OCI-LY7 (cell line): ENCODE measurements around the gene CHST13. TPM values are rescaled to one million over a fixed set of nuclear protein-coding genes. Genes with fewer than 3 reads are reported as not detected.

Source experiments
- BruUV-seq: library from RNA; stranded (reverse); fragments of 400-500 nt; replicated peaks from 2 replicates; lab custom pipeline; 2021; lab: Mats Ljungman, UMichigan
- CTCF ChIA-PET: fragments of 300-600 bp; sonication (Branson Sonifier 250); formaldehyde crosslinking; loops from one replicate; lab custom pipeline; 2022; ENCODE audit warnings: antibody characterized with exemption; ENCODE audit not compliant: unreplicated experiment; lab: Charles Lee
- POLR2A ChIA-PET: fragments of 300-600 bp; sonication (Branson Sonifier 250); formaldehyde crosslinking; loops from one replicate; lab custom pipeline; 2022; ENCODE audit warnings: antibody characterized with exemption; lab: Charles Lee
- DNase-seq: peaks from one replicate; pipeline ENCODE4 v3.0.0-alpha.2; 2015; ENCODE audit warnings: low spot score
- H2AFZ ChIP-seq: fragments of 200-600 bp; sonication (generic), shearing (Covaris generic); 2 replicates; pipeline ENCODE4 v1.6.1; 2014; ENCODE audit warnings: mild to moderate bottlenecking, antibody characterized with exemption, low read length, moderate library complexity
- H3K27ac ChIP-seq: fragments of 200-600 bp; sonication (generic); 2 replicates; pipeline ENCODE4 v1.5.1; 2014; ENCODE audit warnings: mixed run types, low read depth, mild to moderate bottlenecking, moderate library complexity, low read length, inconsistent platforms; ENCODE audit not compliant: poor library complexity, severe bottlenecking
- H3K36me3 ChIP-seq: fragments of 200-600 bp; sonication (generic); 2 replicates; pipeline ENCODE4 v1.6.1; 2014; ENCODE audit warnings: mild to moderate bottlenecking, antibody characterized with exemption, low read length, moderate library complexity, mixed read lengths; ENCODE audit not compliant: insufficient read depth
- H3K4me1 ChIP-seq: fragments of 200-600 bp; sonication (generic); 2 replicates; pipeline ENCODE4 v1.5.1; 2014; ENCODE audit warnings: mild to moderate bottlenecking, low read length; ENCODE audit not compliant: insufficient read depth, poor library complexity, severe bottlenecking
- H3K4me2 ChIP-seq: fragments of 200-600 bp; sonication (generic); 2 replicates; pipeline ENCODE4 v1.6.1; 2014; ENCODE audit warnings: mild to moderate bottlenecking, low read length
- H3K4me3 ChIP-seq: fragments of 200-600 bp; sonication (generic); 2 replicates; pipeline ENCODE4 v1.5.1; 2014; ENCODE audit warnings: mild to moderate bottlenecking, low read depth, low read length; ENCODE audit not compliant: poor library complexity, severe bottlenecking
- H3K79me2 ChIP-seq: fragments of 200-600 bp; sonication (generic); 2 replicates; pipeline ENCODE4 v1.6.1; 2016; ENCODE audit warnings: low read depth, mild to moderate bottlenecking, low read length, moderate library complexity, mixed read lengths; ENCODE audit not compliant: insufficient read depth
- H3K9me2 ChIP-seq: fragments of 200-600 bp; sonication (generic); 2 replicates; pipeline ENCODE4 v1.6.1; 2016; ENCODE audit warnings: mild to moderate bottlenecking, low read length, mixed read lengths; ENCODE audit not compliant: insufficient read depth
- H3K9me3 ChIP-seq: fragments of 200-600 bp; sonication (generic); 2 replicates; pipeline ENCODE4 v1.6.1; 2014; ENCODE audit warnings: mild to moderate bottlenecking, mixed run types, low read length, mixed read lengths
- H4K20me1 ChIP-seq: fragments of 200-600 bp; sonication (generic); 2 replicates; pipeline ENCODE4 v1.6.1; 2014; ENCODE audit warnings: mild to moderate bottlenecking, antibody characterized with exemption, low read length, moderate library complexity, mixed read lengths; ENCODE audit not compliant: insufficient read depth
- EZH2phosphoT487 ChIP-seq: fragments of 200-600 bp; sonication (generic); IDR thresholded peaks from 2 replicates; pipeline ENCODE4 v1.6.1; 2018; ENCODE audit warnings: low read depth, borderline replicate concordance, mild to moderate bottlenecking, mixed run types, antibody characterized with exemption, low read length, moderate library complexity, mixed read lengths
- intact Hi-C: fragments of 100-400 bp; cut with micrococcal nuclease; formaldehyde crosslinking; loops from one replicate; pipeline ENCODE4 v1.10.0; 2022; ENCODE audit not compliant: unreplicated experiment
- total RNA-seq, 2 experiments: library from RNA; depleted of rRNA in 1 of 2; stranded (reverse); fragments of >200 nt in 1 of 2; shearing (Covaris generic) in 1 of 2; gene quantifications; 2 replicates each; pipeline ENCODE4 v1.2.3, GENCODE V29; 2014 to 2022
- TF ChIP-seq, protein P1 (sequence below): fragments of 200-600 bp; sonication (generic); conservative IDR thresholded peaks from 2 replicates; pipeline ENCODE4 v1.5.1; 2014; ENCODE audit warnings: mild to moderate bottlenecking, antibody characterized with exemption, low read length, moderate library complexity, mixed read lengths

CHST13 gene
- total RNA-seq, 2 experiments from 2014 or later = not detected

DNA sequence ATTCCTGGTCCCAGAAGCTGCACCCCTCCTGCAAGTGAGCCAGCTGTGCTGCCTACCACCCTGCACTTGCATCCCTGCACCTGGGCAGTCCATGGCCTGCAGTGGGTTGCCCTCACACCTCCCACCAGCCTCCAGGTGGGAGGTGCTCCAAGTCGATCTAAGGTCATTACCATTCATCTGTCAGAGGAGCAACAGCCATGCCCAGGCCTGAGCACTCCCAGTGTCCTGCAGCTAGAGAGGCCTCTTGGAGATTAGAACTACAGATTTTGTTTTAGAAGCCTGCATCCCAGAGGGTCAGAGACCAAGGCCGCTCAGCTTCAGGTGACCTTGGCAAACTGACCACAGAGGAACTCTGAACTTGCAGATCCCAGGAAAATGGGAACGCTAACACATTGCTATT lies 39.3 kb upstream of the CHST13 start:
- ChIA-PET POLR2A (interaction anchor here (0.6 kb wide), 1 partner anchor 14 kb away, joined by 3 read pairs; no protein-coding TSS in a partner anchor), CTCF (no interaction called here)
- peaks cover 10% of the 10 kb centered on the region for H3K4me1 ChIP-seq
- H3K27ac ChIP-seq = no peak overlapping the region
- H2AFZ ChIP-seq = no peak overlapping the region
- intact Hi-C loops = no loop called here
- DNase-seq = no peak
- no peaks in the 10 kb centered on the region for H3K9me2 ChIP-seq
- no peak overlapping the region for H3K4me2 ChIP-seq
- no peaks in the 10 kb centered on the region for H3K9me3 ChIP-seq
- no peak overlapping the region for H3K4me3 ChIP-seq
- BruUV-seq = no TSS peak
- TF ChIP-seq, protein P1, sequence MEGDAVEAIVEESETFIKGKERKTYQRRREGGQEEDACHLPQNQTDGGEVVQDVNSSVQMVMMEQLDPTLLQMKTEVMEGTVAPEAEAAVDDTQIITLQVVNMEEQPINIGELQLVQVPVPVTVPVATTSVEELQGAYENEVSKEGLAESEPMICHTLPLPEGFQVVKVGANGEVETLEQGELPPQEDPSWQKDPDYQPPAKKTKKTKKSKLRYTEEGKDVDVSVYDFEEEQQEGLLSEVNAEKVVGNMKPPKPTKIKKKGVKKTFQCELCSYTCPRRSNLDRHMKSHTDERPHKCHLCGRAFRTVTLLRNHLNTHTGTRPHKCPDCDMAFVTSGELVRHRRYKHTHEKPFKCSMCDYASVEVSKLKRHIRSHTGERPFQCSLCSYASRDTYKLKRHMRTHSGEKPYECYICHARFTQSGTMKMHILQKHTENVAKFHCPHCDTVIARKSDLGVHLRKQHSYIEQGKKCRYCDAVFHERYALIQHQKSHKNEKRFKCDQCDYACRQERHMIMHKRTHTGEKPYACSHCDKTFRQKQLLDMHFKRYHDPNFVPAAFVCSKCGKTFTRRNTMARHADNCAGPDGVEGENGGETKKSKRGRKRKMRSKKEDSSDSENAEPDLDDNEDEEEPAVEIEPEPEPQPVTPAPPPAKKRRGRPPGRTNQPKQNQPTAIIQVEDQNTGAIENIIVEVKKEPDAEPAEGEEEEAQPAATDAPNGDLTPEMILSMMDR = no peak
- TF ChIP-seq EZH2phosphoT487 = no peak
- no peaks in the 10 kb centered on the region for H4K20me1 ChIP-seq
- no peaks in the 10 kb centered on the region for H3K36me3 ChIP-seq
- H3K79me2 ChIP-seq = no peaks in the 10 kb centered on the region

DNA sequence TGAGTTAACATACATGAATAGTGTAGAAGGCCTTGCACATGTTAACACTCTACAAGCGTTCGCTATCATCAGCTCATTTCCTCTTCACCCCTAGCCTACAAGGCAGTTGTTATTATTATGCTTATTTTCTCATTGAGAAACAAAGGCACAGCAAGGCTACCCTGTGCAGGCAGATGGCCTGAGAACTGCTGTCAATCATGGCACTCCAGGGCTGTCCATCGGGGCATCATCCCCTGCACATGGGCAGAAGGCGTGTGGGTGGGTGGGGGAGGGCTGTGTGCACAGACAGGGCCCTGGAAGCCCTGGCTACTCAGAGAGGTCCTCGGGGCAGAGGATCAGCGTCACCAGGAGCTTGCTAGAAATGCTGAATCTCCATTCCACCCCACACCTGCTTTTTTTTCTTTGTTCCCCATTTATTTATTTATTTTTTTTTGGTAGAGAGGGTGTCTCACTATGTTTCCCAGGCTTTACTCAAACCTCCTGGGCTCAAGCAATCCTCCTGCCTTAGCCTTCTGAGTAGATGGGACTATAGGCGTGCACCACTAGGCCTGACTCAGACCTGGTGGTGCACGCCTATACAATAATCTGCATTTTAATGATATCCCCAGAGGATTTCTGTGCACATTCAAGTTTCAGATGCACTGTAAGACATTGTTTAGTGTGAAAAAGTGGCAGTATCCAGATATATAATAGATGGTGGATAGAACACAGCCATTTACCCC lies 38.6 kb upstream of the CHST13 start:
- H3K4me2 ChIP-seq = no peak overlapping the region
- no peak for DNase-seq
- H3K79me2 ChIP-seq = no peaks in the 10 kb centered on the region
- H3K9me3 ChIP-seq = no peaks in the 10 kb centered on the region
- H2AFZ ChIP-seq = no peak overlapping the region
- no peaks in the 10 kb centered on the region for H3K36me3 ChIP-seq
- no TSS peak for BruUV-seq
- ChIA-PET POLR2A (no interaction called here), CTCF (no interaction called here)
- no peaks in the 10 kb centered on the region for H3K9me2 ChIP-seq
- no peaks in the 10 kb centered on the region for H4K20me1 ChIP-seq
- intact Hi-C loops = no loop called here
- H3K27ac ChIP-seq = no peak overlapping the region
- peaks cover 10% of the 10 kb centered on the region for H3K4me1 ChIP-seq
- TF ChIP-seq, protein P1 = no peak
- TF ChIP-seq EZH2phosphoT487 = no peak
- no peak overlapping the region for H3K4me3 ChIP-seq

DNA sequence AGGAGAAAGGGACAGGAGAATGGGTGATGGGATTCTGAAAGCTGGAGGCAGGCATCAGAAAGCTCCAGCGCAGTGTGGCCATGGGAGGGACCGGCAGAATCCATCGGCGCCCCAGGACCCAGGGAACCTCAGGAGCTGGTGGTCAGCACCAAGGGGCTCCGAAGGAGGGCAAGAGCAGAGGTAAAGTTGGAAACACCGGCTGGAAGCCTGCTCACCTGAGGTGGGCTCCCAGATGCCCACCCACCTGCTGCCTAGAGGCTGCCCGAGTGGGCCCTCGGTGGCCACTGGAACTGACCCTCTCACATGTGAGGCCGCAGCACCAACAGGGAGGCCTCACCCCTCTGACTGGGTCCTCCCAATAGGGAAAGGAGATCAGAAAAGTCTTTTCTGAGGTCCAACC lies 38.0 kb upstream of the CHST13 start:
- Histone ChIP-seq H3K9me3 (no peaks in the 10 kb centered on the region), H3K27ac (no peak overlapping the region), H3K36me3 (no peaks in the 10 kb centered on the region), H3K4me3 (no peak overlapping the region), H3K79me2 (no peaks in the 10 kb centered on the region), H3K9me2 (no peaks in the 10 kb centered on the region), H4K20me1 (no peaks in the 10 kb centered on the region), H3K4me1 (peaks cover 10% of the 10 kb centered on the region), H3K4me2 (no peak overlapping the region), H2AFZ (no peak overlapping the region)
- intact Hi-C loops = no loop called here
- ChIA-PET CTCF (no interaction called here), POLR2A (no interaction called here)
- DNase-seq = no peak
- BruUV-seq = no TSS peak
- TF ChIP-seq, protein P1 = no peak
- no peak for TF ChIP-seq EZH2phosphoT487
